Fibroblast of lung (primary cell): ENCODE data around the gene GNAI1. TPM values are rescaled to one million over a fixed set of nuclear protein-coding genes. Genes with fewer than 3 reads are reported as not detected.

Experiments
- DNase-seq, 2 donors: peaks; one replicate each; pipeline versions ENCODE4 v3.0.0 to v3.0.0-alpha.2; 2010; ENCODE audit warnings: low read depth in 2 of 2
- H2AFZ ChIP-seq: 2 replicates; pipeline ENCODE4 v1.5.1; 2012; ENCODE audit warnings: low read length, control low read depth, inconsistent platforms
- H3K27ac ChIP-seq: 2 replicates; pipeline ENCODE4 v1.5.1; 2011; ENCODE audit warnings: low read length, control low read depth; ENCODE audit not compliant: insufficient read depth
- H3K27me3 ChIP-seq: 2 replicates; pipeline ENCODE4 v1.5.1; 2011; ENCODE audit warnings: mild to moderate bottlenecking, low read length; ENCODE audit not compliant: control insufficient read depth, insufficient read depth
- H3K36me3 ChIP-seq: 2 replicates; pipeline ENCODE4 v1.5.1; 2011; ENCODE audit warnings: low read length; ENCODE audit not compliant: control insufficient read depth, insufficient read depth
- H3K4me1 ChIP-seq: 2 replicates; pipeline ENCODE4 v1.5.1; 2011; ENCODE audit warnings: low read length; ENCODE audit not compliant: control insufficient read depth, insufficient read depth; ENCODE audit errors: extremely low read depth
- H3K4me2 ChIP-seq: 2 replicates; pipeline ENCODE4 v1.5.1; 2011; ENCODE audit warnings: low read length, control low read depth; ENCODE audit not compliant: insufficient read depth; ENCODE audit errors: extremely low read depth
- H3K4me3 ChIP-seq, 4 experiments: fragments of 200-600 bp in 1 of 4; sonication (generic) in 1 of 4; replicated peaks in 1 of 4; 2 replicates each; pipeline ENCODE4 v1.5.1; 2011 to 2016; ENCODE audit warnings: low read length in 4 of 4, low read depth in 3 of 4, mild to moderate bottlenecking in 3 of 4, control low read depth in 2 of 4, inconsistent platforms in 1 of 4, mixed read lengths in 1 of 4; ENCODE audit not compliant: insufficient read depth in 1 of 4; ENCODE audit errors: control extremely low read depth in 1 of 4
- H3K79me2 ChIP-seq: 2 replicates; pipeline ENCODE4 v1.5.1; 2012; ENCODE audit warnings: mild to moderate bottlenecking, low read length, inconsistent platforms; ENCODE audit not compliant: control insufficient read depth, insufficient read depth
- H3K9ac ChIP-seq: 2 replicates; pipeline ENCODE4 v1.5.1; 2011; ENCODE audit warnings: mild to moderate bottlenecking, low read length, control low read depth; ENCODE audit not compliant: insufficient read depth
- H3K9me3 ChIP-seq: 2 replicates; pipeline ENCODE4 v1.5.1; 2012; ENCODE audit warnings: low read depth, low read length; ENCODE audit not compliant: control insufficient read depth, insufficient read depth
- H4K20me1 ChIP-seq: 2 replicates; pipeline ENCODE4 v1.5.1; 2011; ENCODE audit warnings: low read length; ENCODE audit not compliant: control insufficient read depth, insufficient read depth; ENCODE audit errors: extremely low read depth
- CTCF ChIP-seq, 2 donors: IDR thresholded peaks in 1 of 2; conservative IDR thresholded peaks in 1 of 2; 1 replicate in 1 of 2; 2 replicates in 1 of 2; pipeline ENCODE4 v1.5.1; 2011 to 2012; ENCODE audit warnings: low read length in 2 of 2, control low read depth in 1 of 2, inconsistent platforms in 1 of 2, low read depth in 1 of 2, mild to moderate bottlenecking in 1 of 2
- EZH2 ChIP-seq: IDR thresholded peaks from 2 replicates; pipeline ENCODE4 v1.5.1; 2012; ENCODE audit warnings: low read length, control low read depth, mild to moderate bottlenecking; ENCODE audit errors: missing control alignments
- polyA plus RNA-seq, 2 donors: library from polyadenylated mRNA; depleted of rRNA in 1 of 2; stranded (reverse) in 1 of 2; unstranded in 1 of 2; fragments of >200 nt; gene quantifications; 2 replicates each; pipeline ENCODE4 v1.2.1, GENCODE V29; 2011 to 2012; ENCODE audit warnings: missing spikeins in 1 of 2
- total RNA-seq: library from RNA; depleted of rRNA; stranded (reverse); fragments of >200 nt; gene quantifications from 2 replicates; pipeline ENCODE4 v1.2.1, GENCODE V29; 2014

The GNAI1 gene
- total and polyA plus RNA-seq, 2 donors (not counting 1 experiment from before 2014, with no cell fraction given), result 68.9 to 81.8 TPM

DNA sequence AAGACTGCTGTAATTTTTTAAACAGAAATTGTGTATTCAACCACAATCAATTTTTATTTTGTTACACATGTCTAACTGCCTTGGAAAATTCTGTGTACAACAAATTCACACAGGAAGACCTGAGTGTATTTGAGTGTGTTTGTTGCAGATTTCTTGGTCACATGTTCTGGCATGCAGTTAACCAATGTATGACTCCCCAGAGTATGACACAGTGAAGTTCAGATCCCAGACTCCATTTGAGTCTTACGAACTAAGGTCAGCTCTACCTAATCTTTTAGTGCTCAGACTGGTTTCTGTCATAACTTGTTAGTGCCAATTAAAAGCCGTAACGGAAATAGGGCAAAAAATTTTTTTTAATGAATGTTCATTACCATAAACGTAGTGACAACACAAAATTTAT, 5.8 kb downstream of the GNAI1 start:
- no peak overlapping the region for H3K9ac ChIP-seq
- peaks cover 92% of the 10 kb centered on the region for H3K79me2 ChIP-seq
- H4K20me1 ChIP-seq, result no peaks in the 10 kb centered on the region
- no peak overlapping the region for H3K4me2 ChIP-seq
- H3K27me3 ChIP-seq, result no peaks in the 10 kb centered on the region
- no peak overlapping the region for H2AFZ ChIP-seq
- no peaks in the 10 kb centered on the region for H3K9me3 ChIP-seq
- TF ChIP-seq CTCF (conservative IDR thresholded peaks at IDR 0.05 in 1 of 2, IDR thresholded peaks at IDR 0.05 in 1 of 2; ENCODE audit: low read depth in 1 of 2, low read length in 2 of 2) (no peak), EZH2 (no peak)
- H3K36me3 ChIP-seq, result no peaks in the 10 kb centered on the region
- H3K4me3 ChIP-seq, result no peak overlapping the region
- no peak for DNase-seq
- H3K27ac ChIP-seq, result no peak overlapping the region
- peaks cover 6% of the 10 kb centered on the region for H3K4me1 ChIP-seq

DNA sequence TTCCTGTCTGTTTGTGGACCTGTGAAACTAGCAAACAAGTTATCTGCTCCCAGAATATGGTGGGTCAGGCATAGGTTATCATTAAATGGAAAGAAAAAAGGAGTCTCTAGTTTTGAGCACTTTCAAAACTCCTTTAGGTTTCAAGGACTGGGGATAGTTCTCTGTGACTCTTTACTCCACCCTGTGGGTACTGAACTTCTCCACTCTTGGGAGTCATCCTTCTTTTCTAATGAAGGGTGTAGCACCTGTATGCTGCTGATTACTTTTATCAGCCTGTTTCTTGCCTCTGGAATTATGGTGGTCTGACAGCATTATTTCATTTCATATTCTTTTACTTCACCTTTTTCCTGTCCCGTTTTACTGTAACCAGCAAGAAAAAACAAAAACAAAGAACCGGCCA, 6.7 kb downstream of the GNAI1 start:
- Histone ChIP-seq H3K27me3 (no peaks in the 10 kb centered on the region), H3K27ac (no peak overlapping the region), H3K9me3 (no peaks in the 10 kb centered on the region), H3K4me3 (no peak overlapping the region), H4K20me1 (no peaks in the 10 kb centered on the region), H2AFZ (no peak overlapping the region), H3K4me2 (no peak overlapping the region), H3K79me2 (peaks cover 94% of the 10 kb centered on the region), H3K36me3 (no peaks in the 10 kb centered on the region), H3K4me1 (peaks cover 15% of the 10 kb centered on the region), H3K9ac (no peak overlapping the region)
- no peak for DNase-seq
- TF ChIP-seq EZH2 (no peak), CTCF (conservative IDR thresholded peaks at IDR 0.05 in 1 of 2, IDR thresholded peaks at IDR 0.05 in 1 of 2; ENCODE audit: low read depth in 1 of 2, low read length in 2 of 2) (no peak)

GRCh38 chr7:80142853-80143580, 8.4 kb downstream of the GNAI1 start:
- no peaks in the 10 kb centered on the region for H4K20me1 ChIP-seq
- H3K4me1 ChIP-seq, result peaks cover 19% of the 10 kb centered on the region
- H3K79me2 ChIP-seq, result peaks cover 88% of the 10 kb centered on the region
- H3K9ac ChIP-seq, result no peak overlapping the region
- H3K9me3 ChIP-seq, result no peaks in the 10 kb centered on the region
- no peak overlapping the region for H3K4me3 ChIP-seq
- H3K36me3 ChIP-seq, result no peaks in the 10 kb centered on the region
- DNase-seq, result no peak
- no peak for TF ChIP-seq CTCF (conservative IDR thresholded peaks at IDR 0.05 in 1 of 2, IDR thresholded peaks at IDR 0.05 in 1 of 2; ENCODE audit: low read depth in 1 of 2, low read length in 2 of 2)
- no peak for TF ChIP-seq EZH2
- no peaks in the 10 kb centered on the region for H3K27me3 ChIP-seq
- no peak overlapping the region for H2AFZ ChIP-seq
- H3K27ac ChIP-seq, result no peak overlapping the region
- no peak overlapping the region for H3K4me2 ChIP-seq
